ENCODE measurements around the gene PPIH.

The PPIH gene

GRCh38 chr1:42682739-42683531, 24.7 kb downstream of the PPIH start:
- TF ChIP-seq CTCF (IDR thresholded peaks at IDR 0.05; ENCODE audit: insufficient read depth, low read length) (no peak), GABPA (IDR thresholded peaks at IDR 0.05; ENCODE audit: low read depth) (no peak), SPI1 (IDR thresholded peaks at IDR 0.05; ENCODE audit: borderline replicate concordance, low read depth) (peak; percentile 27; the same call in 1 of the 2 replicates), POLR2AphosphoS5 (IDR thresholded peaks at IDR 0.05; ENCODE audit: low read depth) (peak; percentile 79)
- TF ChIP-seq, protein P1, sequence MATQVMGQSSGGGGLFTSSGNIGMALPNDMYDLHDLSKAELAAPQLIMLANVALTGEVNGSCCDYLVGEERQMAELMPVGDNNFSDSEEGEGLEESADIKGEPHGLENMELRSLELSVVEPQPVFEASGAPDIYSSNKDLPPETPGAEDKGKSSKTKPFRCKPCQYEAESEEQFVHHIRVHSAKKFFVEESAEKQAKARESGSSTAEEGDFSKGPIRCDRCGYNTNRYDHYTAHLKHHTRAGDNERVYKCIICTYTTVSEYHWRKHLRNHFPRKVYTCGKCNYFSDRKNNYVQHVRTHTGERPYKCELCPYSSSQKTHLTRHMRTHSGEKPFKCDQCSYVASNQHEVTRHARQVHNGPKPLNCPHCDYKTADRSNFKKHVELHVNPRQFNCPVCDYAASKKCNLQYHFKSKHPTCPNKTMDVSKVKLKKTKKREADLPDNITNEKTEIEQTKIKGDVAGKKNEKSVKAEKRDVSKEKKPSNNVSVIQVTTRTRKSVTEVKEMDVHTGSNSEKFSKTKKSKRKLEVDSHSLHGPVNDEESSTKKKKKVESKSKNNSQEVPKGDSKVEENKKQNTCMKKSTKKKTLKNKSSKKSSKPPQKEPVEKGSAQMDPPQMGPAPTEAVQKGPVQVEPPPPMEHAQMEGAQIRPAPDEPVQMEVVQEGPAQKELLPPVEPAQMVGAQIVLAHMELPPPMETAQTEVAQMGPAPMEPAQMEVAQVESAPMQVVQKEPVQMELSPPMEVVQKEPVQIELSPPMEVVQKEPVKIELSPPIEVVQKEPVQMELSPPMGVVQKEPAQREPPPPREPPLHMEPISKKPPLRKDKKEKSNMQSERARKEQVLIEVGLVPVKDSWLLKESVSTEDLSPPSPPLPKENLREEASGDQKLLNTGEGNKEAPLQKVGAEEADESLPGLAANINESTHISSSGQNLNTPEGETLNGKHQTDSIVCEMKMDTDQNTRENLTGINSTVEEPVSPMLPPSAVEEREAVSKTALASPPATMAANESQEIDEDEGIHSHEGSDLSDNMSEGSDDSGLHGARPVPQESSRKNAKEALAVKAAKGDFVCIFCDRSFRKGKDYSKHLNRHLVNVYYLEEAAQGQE (IDR thresholded peaks at IDR 0.05; ENCODE audit: insufficient replicate concordance, low read depth): no peak
- DNase-seq (ENCODE audit: low read depth in 1 of 2, low spot score in 1 of 2): peak in 1 of 2 experiments; percentile 66

GRCh38 chr1:42684139-42684538, 25.9 kb downstream of the PPIH start:
- Histone ChIP-seq H3K4me3 (replicated peaks; ENCODE audit: insufficient read depth, low read length) (peak overlapping the region; percentile 70), H3K27me3 (ENCODE audit: insufficient read depth, poor library complexity, severe bottlenecking) (no peaks in the 10 kb centered on the region), H3K27ac (replicated peaks) (peak overlapping the region; percentile 61)
- DNase-seq (ENCODE audit: low read depth in 1 of 2, low spot score in 1 of 2): peak in 1 of 2 experiments; percentile 48
- peak; percentile 40; the same call in 1 of the 2 replicates for TF ChIP-seq POLR2AphosphoS5 (IDR thresholded peaks at IDR 0.05; ENCODE audit: low read depth)
- TF ChIP-seq, protein P1 (IDR thresholded peaks at IDR 0.05; ENCODE audit: insufficient replicate concordance, low read depth): no peak

More at GRCh38 chr1:42682739-42683531, 24.7 kb downstream of the PPIH start:
- Histone ChIP-seq H3K27me3 (ENCODE audit: insufficient read depth, poor library complexity, severe bottlenecking) (no peaks in the 10 kb centered on the region), H3K27ac (replicated peaks) (peak overlapping the region; percentile 94), H3K4me3 (replicated peaks; ENCODE audit: insufficient read depth, low read length) (peak overlapping the region; percentile 70)

GRCh38 chr1:42686418-42686817, 28.2 kb downstream of the PPIH start:
- Histone ChIP-seq H3K27me3 (ENCODE audit: insufficient read depth, poor library complexity, severe bottlenecking) (no peaks in the 10 kb centered on the region), H3K27ac (replicated peaks) (no peak overlapping the region), H3K4me3 (replicated peaks; ENCODE audit: insufficient read depth, low read length) (peak overlapping the region; percentile 21)
- DNase-seq (ENCODE audit: low read depth in 1 of 2, low spot score in 1 of 2): no peak
- TF ChIP-seq SPI1 (IDR thresholded peaks at IDR 0.05; ENCODE audit: borderline replicate concordance, low read depth) (no peak), GABPA (IDR thresholded peaks at IDR 0.05; ENCODE audit: low read depth) (no peak), CTCF (IDR thresholded peaks at IDR 0.05; ENCODE audit: insufficient read depth, low read length) (no peak), POLR2AphosphoS5 (IDR thresholded peaks at IDR 0.05; ENCODE audit: low read depth) (no peak)
- TF ChIP-seq, protein P1 (IDR thresholded peaks at IDR 0.05; ENCODE audit: insufficient replicate concordance, low read depth): no peak

Measured in HL-60 (cell line).